Breast epithelium (tissue), 3 donors: ENCODE results near the gene MARCHF2.

Source experiments
- POLR2AphosphoS5 ChIP-seq, 3 donors: sonication (generic); formaldehyde crosslinking; IDR thresholded peaks; one replicate each; pipeline ENCODE4 v1.6.1; 2017; ENCODE audit warnings: antibody characterized with exemption in 3 of 3
- TF ChIP-seq, protein P1 (sequence below), 3 donors: fragments of 450-650 bp; IDR thresholded peaks; one replicate each; pipeline ENCODE4 v1.5.1; 2016 to 2017; ENCODE audit warnings: antibody characterized with exemption in 3 of 3, mild to moderate bottlenecking in 3 of 3, moderate library complexity in 3 of 3

GRCh38 chr19:8396185-8396562, 16.9 kb upstream of the MARCHF2 start:
- no peak for TF ChIP-seq POLR2AphosphoS5 (IDR thresholded peaks at IDR 0.05)
- TF ChIP-seq, protein P1, sequence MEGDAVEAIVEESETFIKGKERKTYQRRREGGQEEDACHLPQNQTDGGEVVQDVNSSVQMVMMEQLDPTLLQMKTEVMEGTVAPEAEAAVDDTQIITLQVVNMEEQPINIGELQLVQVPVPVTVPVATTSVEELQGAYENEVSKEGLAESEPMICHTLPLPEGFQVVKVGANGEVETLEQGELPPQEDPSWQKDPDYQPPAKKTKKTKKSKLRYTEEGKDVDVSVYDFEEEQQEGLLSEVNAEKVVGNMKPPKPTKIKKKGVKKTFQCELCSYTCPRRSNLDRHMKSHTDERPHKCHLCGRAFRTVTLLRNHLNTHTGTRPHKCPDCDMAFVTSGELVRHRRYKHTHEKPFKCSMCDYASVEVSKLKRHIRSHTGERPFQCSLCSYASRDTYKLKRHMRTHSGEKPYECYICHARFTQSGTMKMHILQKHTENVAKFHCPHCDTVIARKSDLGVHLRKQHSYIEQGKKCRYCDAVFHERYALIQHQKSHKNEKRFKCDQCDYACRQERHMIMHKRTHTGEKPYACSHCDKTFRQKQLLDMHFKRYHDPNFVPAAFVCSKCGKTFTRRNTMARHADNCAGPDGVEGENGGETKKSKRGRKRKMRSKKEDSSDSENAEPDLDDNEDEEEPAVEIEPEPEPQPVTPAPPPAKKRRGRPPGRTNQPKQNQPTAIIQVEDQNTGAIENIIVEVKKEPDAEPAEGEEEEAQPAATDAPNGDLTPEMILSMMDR (IDR thresholded peaks at IDR 0.05) = no peak
